ENCODE measurements around the gene SERINC2. TPM values are rescaled to one million over a fixed set of nuclear protein-coding genes. Genes with fewer than 3 reads are reported as not detected.
"Not testable (repeated sequence)": the region's sequence is repeated elsewhere in the genome, so short reads cannot be mapped to it uniquely, and the experiment has no call there.

The SERINC2 gene
- total and polyA plus RNA-seq, 9 donors: 0.25 to 15.2 (median 1.5) TPM; not detected in 1

GRCh38 chr1:31476891-31477846 is 64.2 kb downstream of the SERINC2 start:
- Histone ChIP-seq H3K27ac (no peak overlapping the region), H3K36me3 (no peaks in the 10 kb centered on the region), H3K9me3 (no peaks in the 10 kb centered on the region), H3K4me3 (no peak overlapping the region), H3K4me1 (ENCODE audit: insufficient read depth) (no peaks in the 10 kb centered on the region), H3K27me3 (no peaks in the 10 kb centered on the region)
- WGBS, 3 donors: 85 to 90% (median 87%) methylated on average over 10 of the region's 10 CpGs
- no peak for TF ChIP-seq POLR2A (IDR thresholded peaks at IDR 0.05)
- no peak for TF ChIP-seq CTCF (IDR thresholded peaks at IDR 0.05)
- no peak for TF ChIP-seq EP300 (IDR thresholded peaks at IDR 0.05)
- intact Hi-C loops (cut with DNase I): no loop called here
- DNase-seq: no peak

GRCh38 chr1:31478167-31478566 is 65.2 kb downstream of the SERINC2 start:
- 82 to 89% (median 88%) methylated on average over 2 of the region's 2 CpGs for WGBS, 3 donors
- Histone ChIP-seq H3K36me3 (no peaks in the 10 kb centered on the region), H3K27ac (no peak overlapping the region), H3K4me3 (no peak overlapping the region), H3K9me3 (no peaks in the 10 kb centered on the region), H3K4me1 (ENCODE audit: insufficient read depth) (no peaks in the 10 kb centered on the region), H3K27me3 (no peaks in the 10 kb centered on the region)
- no peak for TF ChIP-seq POLR2A (IDR thresholded peaks at IDR 0.05)
- no peak for DNase-seq
- intact Hi-C loops (cut with DNase I): no loop called here

GRCh38 chr1:31479811-31480210 is 66.8 kb downstream of the SERINC2 start:
- intact Hi-C loops (cut with DNase I): no loop called here
- no peak for TF ChIP-seq CTCF (IDR thresholded peaks at IDR 0.05)
- TF ChIP-seq EP300 (IDR thresholded peaks at IDR 0.05): no peak
- TF ChIP-seq POLR2A (IDR thresholded peaks at IDR 0.05): no peak
- no peak for DNase-seq
- no peaks in the 10 kb centered on the region for H3K27me3 ChIP-seq
- no peaks in the 10 kb centered on the region for H3K36me3 ChIP-seq
- 75 to 80% (median 78%) methylated on average over 2 of the region's 2 CpGs for WGBS, 3 donors
- H3K27ac ChIP-seq: no peak overlapping the region
- H3K9me3 ChIP-seq: no peaks in the 10 kb centered on the region
- H3K4me3 ChIP-seq: no peak overlapping the region
- no peaks in the 10 kb centered on the region for H3K4me1 ChIP-seq (ENCODE audit: insufficient read depth)

- H3K9me3 ChIP-seq; intact Hi-C loops (cut with DNase I); H3K36me3 ChIP-seq; H3K27ac ChIP-seq; H3K27me3 ChIP-seq; H3K4me1 ChIP-seq (ENCODE audit: insufficient read depth); DNase-seq; H3K4me3 ChIP-seq: not testable (repeated sequence)
- 84 to 97% (median 91%) methylated on average over 4 of the region's 4 CpGs for WGBS, 3 donors
Measured at GRCh38 chr1:31480426-31480825, 67.4 kb downstream of the SERINC2 start.

- Histone ChIP-seq H3K27ac (no peak overlapping the region), H3K4me1 (ENCODE audit: insufficient read depth) (no peaks in the 10 kb centered on the region), H3K4me3 (no peak overlapping the region), H3K9me3 (no peaks in the 10 kb centered on the region), H3K36me3 (no peaks in the 10 kb centered on the region), H3K27me3 (no peaks in the 10 kb centered on the region)
- 89 to 92% (median 92%) methylated on average over 5 to 6 of the region's 6 CpGs for WGBS, 3 donors
- TF ChIP-seq EP300 (IDR thresholded peaks at IDR 0.05): no peak
- no peak for TF ChIP-seq CTCF (IDR thresholded peaks at IDR 0.05)
- TF ChIP-seq POLR2A (IDR thresholded peaks at IDR 0.05): no peak
- intact Hi-C loops (cut with DNase I): no loop called here
- no peak for DNase-seq
Measured at GRCh38 chr1:31482482-31483011, 69.5 kb downstream of the SERINC2 start.
